Measurements from ENCODE around the gene SLFN12L.
"Not testable (repeated sequence)": the region's sequence is repeated elsewhere in the genome, so short reads cannot be mapped to it uniquely, and the experiment has no call there.

SLFN12L gene

DNA sequence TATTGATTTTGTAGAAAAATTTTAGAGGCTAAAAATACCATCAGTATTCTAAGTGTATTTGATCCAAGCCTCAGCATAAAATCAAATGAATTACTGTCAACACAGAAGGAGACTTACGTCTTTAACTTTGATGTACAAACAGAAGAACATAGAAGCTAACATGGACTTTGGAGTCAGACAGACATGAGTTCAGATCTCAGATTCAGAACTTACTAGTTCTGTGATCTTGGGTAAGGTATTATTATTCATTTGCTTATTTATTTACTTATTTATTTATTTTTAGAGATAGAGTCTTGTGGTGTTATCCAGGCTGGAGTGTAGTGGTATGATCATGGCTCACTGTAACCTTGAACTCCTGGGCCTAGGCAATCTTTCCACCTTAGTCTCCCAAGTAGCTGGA, 4.0 kb upstream of the SLFN12L start:
- DNase-seq: no peak

DNA sequence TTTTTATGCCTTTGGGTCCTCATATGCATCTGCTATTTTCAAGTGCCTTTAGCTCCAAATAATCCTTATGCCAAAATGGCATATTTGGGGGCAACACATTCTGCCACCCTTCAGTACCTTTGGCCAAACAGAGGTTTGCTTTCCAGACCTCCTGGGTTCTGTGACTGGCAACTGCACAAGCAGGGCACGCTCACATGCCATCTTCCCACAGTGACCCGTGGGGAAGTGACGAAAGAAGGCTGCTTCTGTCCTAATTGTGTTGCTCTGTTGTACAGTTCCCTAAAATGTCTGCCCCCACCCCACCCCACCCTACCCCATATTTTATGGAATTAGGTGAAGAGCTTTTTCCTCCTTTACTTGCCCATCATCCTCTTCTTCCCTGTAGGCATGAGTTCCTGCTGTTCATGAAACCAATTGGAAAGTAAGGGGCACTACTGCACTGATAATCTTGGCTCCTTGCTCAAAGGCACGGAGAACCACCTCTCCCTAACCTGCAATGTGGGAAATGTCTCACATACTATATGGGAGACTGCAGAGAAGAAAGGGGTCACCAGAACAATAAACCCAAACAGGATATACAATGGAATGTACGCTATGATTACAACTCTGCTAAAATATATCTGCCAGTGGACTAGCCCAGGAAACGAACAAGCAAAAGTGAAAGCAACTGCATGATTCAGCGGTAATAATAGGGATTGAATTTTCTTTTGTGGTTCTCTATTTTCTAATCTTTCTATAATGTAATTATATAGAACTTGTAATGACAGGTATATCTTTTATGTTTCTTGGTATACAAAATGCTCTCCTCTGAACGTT, 3.3 kb upstream of the SLFN12L start:
- DNase-seq: peak; percentile 62

DNA sequence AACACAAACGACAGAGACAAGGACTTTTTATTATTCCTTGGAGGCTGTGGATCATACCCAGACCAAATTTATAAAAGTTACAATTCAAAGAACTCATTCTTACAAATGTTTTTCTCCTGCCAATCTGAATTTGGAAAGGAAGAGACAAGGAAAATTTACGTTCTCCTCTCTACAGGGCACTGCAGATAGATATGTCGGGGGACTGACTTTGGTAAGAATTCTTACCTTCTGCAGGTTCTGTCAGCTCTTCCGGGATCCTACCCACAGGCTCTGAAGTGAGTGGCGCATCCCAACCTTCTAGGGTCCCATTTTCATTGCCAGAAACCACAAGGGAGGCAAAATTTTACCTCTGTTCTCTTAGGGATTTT, 2.2 kb upstream of the SLFN12L start:
- no peak for DNase-seq

DNA sequence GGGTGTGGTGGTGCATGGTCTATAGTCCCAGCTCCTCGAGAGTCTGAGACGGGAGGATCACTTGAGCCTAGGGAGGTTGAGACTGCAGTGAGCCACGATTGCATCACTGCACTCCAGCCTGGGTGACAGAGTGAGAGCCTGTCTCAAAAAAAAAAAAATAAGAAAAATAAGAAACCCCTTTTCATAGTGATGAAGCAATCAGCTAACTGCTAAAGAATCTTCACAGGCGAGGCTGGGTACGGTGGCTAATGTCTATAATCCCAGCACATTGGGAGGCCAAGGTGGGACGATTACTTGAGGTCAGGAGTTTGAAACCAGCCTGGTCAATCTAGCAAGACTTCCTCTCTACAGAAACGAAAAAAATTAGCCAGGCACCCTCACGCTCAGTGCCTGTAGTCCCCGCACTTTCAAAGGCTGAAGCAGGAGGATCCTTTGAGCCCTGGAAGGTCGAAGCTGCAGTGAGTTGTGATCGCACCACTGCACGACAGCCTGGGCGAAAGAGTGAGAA, 760 bp downstream of the SLFN12L start:
- peak; percentile 49 for DNase-seq

DNA sequence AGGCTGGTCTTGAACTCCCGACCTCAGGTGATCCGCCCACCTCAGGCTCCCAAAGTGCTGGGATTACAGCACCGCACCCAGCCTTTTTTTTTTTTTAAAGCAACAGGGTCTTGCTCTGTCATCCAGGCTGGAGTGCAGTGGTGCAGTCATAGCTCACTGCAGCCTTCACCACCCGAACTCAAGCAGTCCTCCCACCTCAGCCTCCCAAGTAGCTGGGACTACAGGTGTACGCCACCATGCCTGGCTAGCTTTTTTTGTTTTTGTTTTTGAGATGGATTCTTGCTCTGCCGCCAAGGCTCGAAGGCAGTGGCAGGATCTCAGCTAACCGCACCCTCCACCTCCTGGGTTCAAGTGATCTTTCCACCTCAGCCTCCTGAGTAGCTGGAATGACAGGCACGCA, 2.1 kb downstream of the SLFN12L start:
- DNase-seq: not testable (repeated sequence)

DNA sequence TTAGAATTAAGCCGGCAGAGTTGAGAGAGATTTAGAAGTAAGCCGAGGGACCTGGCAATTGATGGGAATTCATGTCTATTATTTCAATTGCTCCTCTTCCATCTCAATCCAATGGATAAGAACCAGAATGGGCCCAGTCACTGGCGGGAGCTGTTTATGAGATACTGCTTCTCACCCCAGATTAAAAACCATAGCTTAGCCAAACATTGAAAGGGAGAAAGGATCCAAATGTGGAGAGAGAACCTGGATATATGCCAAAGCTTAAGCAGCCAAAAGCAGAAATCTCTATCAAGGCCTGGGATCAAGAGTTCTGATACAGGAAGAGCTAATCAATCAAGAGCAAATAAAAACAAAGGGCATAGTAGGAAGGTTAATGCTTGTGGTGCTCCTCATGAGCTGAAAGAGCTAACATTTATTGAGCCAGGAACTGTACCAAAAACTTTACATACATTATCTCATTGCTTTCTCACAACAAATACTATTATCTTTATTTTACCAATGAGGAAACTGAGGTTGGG, 2.8 kb downstream of the SLFN12L start:
- no peak for DNase-seq

DNA sequence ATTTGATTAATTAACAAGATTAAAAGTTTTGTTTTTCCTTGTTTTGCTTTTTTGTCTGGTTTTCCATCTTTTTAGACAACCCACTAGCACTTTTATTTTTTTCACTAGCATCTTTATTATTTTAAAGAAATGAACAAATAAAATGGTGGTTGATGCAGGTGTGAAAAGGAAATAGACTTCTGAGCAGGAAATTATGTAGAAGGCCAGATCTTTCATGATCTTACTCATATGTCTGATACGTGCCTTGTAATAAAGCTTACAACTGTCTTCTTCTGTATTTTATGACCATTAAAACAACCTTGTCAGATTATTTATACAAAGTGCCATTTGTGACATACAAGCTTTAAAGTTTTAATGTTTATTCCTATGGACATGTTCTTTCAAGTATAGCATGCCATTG, 6.3 kb downstream of the SLFN12L start:
- no peak for DNase-seq

DNA sequence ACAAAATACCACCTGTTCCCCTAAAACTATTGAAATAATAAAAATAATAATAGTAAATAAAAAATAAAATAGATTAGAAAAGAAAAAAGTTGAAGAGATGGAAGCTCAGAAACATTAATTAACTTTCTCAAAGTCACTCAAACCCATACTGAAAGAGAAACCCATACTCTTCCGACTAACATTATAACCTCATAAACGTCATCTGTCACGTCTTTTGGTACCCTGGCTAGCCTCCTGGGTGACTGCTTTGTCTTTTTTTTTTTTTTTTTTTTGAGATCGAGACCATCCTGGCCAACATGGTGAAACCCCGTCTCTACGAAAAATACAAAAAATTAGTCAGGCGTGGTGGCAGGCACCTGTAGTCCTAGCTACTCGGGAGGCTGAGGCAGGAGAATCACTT, 7.6 kb downstream of the SLFN12L start:
- DNase-seq: no peak

DNA sequence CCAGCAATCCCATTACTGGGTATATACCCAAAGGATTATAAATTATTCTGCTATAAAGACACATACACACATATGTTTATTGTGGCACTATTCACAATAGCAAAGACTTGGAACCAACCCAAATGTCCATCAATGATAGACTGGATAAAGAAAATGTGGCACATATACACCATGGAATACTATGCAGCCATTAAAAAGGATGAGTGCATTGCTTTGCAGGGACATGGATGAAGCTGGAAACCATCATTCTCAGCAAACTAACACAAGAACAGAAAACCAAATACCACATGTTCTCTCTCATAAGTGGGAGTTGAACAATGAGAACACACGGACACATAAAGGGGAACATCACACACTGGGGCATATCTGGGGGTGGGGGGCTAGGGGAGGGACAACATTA, 8.2 kb downstream of the SLFN12L start:
- not testable (repeated sequence) for DNase-seq

DNA sequence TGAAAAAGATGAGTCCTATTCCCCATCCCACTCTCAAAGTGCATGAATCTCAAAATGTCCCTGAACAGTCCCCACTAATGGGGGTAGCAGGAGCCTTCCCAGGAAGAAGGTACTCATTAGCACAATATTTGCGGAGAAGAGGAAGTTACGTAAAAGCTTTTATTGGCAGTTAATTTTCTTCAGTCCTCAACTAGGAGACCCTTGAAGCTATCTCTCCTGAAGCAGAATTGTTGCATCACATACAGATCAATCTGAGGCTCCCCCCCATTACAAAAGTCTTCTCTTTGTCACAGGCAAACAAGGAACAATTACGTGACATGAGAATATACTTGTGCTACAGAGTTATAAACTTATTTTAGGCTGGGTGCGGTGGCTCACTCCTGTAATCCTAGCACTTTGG, 14.2 kb downstream of the SLFN12L start:
- no peak for DNase-seq

DNA sequence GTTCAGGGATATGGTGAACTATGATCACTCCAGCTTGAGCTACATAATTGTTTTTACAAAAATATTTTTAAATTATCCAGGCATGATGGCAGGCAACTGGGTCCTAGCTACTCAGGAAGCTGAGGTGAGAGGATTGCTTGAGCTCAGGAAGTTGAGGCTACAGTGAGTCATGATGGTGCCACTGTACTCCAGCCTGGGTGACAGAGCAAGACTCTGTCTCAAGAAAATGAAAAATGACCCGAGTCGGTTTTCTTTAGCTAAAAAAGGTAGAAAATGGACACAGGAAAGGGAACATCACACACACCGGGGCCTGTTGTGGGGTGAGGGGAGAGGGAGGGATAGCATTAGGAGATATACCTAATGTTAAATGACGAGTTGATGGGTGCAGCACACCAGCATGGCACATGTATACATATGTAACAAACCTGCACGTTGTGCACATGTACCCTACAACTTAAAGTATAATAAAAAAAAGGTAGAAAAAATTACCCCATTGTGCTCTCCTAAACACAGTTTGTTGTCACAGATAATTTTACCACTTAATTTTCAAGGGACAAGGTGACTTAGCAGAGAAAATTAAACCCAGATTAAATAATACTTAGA, 15.7 kb downstream of the SLFN12L start:
- peak; percentile 52 for DNase-seq

DNA sequence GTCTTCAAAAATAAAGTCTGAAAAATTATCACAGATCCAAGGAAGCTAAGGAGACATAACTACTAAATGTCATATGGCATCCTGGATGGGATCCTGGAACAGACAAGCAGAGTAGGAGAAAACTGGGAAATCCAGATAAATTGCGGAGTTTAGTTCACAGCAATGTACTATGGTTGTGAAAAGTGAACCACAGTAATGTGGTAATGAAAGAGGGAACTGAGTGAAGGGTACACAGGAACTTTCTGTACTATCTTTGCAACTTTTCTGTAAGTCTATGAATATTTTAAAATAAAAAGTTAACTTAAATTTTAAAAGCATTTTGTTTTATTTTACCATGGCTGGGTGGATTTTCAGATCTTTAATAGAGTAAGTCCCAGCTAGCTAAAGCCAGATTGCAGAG, 16.3 kb downstream of the SLFN12L start:
- no peak for DNase-seq

DNA sequence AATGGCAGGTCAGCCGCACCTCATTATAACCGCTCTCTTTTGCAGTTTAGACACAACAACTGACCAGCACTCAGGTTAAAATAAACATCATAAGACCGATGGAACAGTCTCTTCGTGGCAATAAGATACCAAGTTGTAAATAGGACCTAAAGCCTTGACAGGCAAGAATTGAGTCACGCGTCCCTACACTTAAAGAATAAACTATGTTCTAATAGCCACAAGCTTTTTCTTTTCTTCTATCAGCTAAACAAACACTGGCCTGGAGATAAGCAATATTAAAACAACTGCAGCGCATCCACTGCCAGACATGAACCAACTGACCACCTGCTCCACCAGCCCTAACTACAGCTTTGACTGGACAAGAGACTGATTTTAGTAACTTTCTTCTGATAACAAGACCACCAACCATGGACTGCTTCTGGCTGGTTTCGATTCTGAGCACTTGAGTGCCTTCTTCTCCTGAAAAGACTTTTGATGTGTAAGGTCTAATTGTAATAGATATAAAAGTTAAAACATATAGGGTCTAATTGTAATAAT, 17.5 kb downstream of the SLFN12L start:
- no peak for DNase-seq

DNA sequence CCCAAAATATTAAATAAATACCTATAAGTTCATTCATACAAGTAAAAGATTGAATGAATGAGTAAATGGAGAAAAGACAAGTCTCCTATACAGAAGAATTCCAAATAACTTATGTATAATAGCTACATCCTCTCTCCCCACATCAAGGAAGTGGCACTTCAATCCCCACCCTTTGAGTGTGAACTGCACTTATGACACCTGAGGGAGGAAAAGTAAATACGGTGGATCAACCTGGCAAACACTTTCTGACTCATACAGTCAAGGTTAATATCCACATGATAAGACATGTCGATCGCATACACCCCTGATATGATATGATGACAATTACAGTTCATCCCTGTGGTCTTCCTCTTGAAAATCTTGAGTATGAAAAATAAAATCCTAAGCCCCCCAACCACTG, 18.0 kb downstream of the SLFN12L start:
- DNase-seq: no peak

DNA sequence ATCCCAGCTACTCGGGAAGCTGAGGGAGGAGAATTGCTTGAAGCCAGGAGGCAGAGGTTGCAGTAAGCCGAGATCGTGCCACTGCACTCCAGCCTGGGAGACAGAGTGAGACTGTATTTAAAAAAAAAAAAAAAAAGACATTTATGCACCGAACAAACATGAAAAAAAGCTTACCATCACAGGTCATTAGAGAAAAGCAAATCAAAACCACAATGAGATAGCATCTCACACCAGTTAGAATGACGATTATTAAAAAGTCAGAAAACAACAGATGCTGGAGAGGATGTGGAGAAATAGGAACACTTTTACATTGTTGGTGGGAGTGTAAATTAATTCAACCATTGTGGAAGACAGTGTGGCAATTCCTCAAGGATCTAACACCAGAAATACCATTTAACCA, 19.0 kb downstream of the SLFN12L start:
- not testable (repeated sequence) for DNase-seq

DNA sequence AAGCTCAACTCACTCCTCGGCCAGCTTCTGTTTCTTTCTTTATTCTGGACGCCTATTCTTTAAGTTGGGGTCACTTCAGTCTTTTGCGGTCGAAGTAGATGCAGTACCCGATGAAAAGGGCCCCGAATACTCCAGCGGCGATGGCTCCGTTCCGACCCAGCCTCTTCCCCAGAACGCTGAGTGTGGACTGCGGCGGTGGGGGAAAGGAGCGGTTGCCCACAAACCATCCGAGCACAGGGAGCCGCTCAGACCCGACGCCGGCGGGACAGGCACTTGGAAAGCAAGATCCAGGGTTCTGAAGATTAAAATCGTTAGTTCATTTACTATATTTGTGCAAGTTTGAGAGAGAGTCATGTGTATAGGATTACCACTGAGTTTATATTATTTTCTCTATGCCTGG, 22.5 kb downstream of the SLFN12L start:
- no peak for DNase-seq

DNA sequence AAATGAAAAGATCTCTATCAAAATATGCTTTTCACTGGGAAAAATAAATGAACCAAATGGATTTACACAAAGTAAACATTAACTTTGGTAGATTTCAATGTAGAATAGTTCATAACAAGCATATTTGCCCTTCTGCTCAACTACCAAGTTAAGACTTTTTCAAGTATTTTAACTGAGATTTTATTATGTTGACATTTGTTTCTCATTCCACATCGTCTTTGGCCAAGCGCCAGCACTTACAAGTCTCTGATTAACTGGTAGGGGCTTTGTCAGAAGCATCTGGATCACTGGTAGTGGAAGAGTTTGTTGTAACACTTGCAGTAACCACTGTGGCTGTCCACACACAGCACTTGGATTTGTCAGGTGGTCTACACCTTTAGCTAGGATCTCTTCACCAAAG, 22.9 kb downstream of the SLFN12L start:
- DNase-seq: no peak

DNA sequence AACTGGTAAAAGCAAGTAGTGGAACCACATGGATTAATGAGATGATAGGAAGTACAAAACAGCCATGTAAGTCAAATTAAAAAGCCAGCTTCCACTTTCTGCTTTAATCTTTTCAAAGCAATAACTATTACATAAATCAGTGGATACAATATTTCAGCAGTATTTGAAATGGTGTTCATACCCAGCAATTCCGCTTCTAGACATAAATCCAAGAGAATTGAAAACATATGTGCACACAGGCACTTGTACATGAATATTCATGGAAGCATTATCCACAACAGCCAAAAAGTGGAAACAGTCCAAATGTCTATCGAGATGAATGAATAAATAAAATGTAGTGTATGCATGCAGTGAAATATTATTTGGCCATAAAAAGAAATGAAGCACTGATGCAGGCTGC, 27.4 kb downstream of the SLFN12L start:
- DNase-seq: no peak

DNA sequence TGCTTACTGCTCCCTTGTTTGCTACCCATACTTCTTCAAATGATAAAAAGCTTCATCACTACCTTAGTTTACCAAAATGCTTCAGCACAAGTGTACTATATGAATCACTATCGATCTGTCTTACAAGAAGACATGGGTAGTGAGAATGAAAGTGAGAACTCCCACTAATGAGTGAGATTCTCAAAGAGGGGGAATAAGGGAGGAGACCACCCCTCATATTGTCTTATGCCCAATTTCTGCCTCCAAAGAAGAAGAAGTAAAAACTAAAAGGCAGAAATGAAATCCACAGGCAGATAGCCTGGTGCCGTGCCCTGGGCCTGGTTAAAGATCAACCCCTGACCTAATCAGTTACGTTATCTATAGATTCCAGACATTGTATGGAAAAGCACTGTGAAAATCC, 29.8 kb downstream of the SLFN12L start:
- DNase-seq: not testable (repeated sequence)

DNA sequence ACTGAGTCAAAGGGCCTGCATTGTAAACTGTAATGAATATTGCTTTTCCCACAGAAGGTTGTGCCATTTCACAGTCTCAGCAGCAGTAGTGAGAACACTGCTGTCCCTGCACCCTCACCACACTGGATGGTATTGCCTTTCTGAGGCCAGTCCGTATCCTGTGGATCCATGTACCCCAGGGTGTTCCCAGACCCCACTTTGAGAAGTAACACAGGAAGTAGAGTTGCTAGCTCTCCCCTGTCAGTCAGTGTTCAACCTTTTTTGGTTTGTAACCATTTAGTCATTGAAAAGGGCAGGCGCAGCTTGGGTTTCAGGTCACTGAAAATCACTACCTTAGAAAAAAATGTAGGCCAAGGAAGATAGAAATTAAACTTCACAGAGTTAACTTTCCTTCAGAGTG, 37.9 kb downstream of the SLFN12L start:
- DNase-seq: no peak

DNA sequence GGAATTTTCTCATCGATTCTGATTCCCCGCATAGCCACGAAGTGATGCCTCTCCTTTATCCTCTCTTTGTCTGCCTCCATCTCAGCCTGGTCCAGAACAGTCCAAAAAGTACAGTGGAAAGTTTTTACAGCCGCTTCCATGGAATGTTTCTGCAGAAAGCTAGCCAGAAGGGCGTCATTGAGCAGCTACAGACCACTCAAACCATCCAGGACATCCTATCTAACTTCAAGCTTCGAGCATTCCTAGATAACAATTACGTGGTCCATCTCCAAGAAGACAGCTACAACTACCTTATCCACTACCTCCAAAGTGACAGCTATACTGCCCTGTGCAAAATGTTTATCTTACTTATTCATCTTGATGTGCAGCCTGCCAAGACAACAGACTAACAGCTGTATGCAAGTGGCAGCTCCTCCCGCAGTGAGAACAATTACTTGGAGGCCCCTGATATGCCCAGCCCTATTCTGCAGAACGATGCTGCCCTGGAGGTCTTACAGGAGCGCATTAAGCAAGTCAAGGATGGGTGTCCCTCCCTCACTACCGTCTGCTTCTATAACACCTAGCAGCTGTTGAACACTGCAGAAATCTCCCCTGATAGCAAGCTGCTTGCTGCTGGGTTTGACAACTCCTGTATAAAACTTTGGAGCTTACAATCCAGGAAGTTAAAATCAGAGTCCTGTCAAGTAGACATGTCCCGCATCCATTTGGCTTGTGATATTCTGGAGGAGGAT, 38.9 kb downstream of the SLFN12L start:
- DNase-seq: no peak

DNA sequence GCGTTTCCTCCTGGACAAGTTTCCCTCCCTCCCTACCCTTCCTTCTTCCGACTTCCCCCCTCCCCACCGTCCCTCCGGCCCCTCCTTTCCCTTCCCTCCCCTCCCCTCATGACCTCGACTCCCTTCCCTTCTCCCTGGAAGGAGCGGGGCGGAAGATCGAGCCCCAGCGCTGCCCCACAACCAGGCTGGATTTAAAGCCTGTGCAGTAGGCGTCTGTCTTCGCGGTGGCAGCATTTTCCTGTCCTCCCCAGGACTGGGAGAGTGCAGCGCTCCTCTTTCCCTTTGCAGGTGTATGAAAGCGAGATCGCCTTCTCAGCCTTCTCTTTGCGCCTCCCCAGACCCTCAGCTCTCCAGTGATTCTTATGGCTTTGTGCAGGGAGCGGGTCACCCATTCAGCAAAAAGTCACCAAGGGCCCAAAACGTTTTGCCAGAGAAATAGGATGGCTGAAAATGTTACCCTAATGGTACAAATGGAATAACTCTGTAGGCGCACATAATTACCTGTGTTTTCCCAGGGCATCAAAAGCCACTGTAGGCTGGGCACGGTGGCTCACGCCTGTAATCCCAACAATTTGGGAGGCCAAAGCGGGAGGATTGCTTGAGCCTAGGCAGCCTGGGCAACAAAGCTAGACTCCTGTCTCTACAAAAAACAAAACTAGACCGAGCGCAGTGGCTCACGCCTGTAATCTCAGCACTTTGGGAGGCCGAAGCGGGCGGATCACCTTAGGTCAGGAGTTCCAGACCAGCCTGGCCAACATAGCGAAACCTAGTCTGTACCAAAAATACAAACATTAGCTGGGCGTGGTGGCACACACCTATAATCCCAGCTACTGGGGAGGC, 40.8 kb downstream of the SLFN12L start:
- DNase-seq: no peak

DNA sequence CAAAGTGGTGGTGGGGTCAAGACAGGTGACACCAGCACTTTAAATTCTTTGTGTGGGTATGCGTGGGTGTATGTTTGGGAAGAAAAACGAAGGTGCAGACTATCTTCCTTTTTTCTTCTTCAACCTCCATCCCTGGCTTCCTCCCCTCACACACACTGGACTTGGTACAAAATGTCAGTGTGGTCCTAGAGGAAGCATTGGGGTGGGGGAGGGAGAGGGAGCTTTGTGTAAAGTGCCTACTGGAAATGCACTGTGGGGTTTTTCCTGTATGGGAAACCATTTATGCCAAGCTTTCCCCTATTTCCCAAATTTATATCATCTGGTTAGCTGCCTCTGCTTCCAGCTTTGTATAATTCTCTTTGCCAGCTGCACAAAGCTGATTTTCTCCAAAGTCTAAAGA, 44.4 kb downstream of the SLFN12L start:
- DNase-seq: no peak

Data from stimulated activated CD4-positive, alpha-beta T cell treated with anti-CD3 and anti-CD28 coated beads, Interleukin-15, amount 100 ng/mL, for 24 hours (primary cell).